ENCODE results near the gene DCTN2.

DCTN2 gene

GRCh38 chr12:57485695-57486094 is 61.3 kb downstream of the DCTN2 start:
- no peak for DNase-seq

GRCh38 chr12:57483466-57483865 is 63.5 kb downstream of the DCTN2 start:
- no peak for DNase-seq

- no peak for DNase-seq
Observed at GRCh38 chr12:57481671-57482070, 65.3 kb downstream of the DCTN2 start.
